ENCODE measurements around the gene CD180. TPM values are rescaled to one million over a fixed set of nuclear protein-coding genes. Genes with fewer than 3 reads are reported as not detected.

CD180 gene
- total and polyA plus RNA-seq, 2 donors (not counting 1 experiment from before 2014, with no cell fraction given) = 0.28 TPM; not detected in 1

GRCh38 chr5:67163231-67163756 is 33.3 kb downstream of the CD180 start:
- Histone ChIP-seq H2AFZ (ENCODE audit: low read length) (no peak overlapping the region), H3K79me2 (ENCODE audit: control insufficient read depth, insufficient read depth, low read length) (no peaks in the 10 kb centered on the region), H4K20me1 (ENCODE audit: control insufficient read depth, extremely low read depth, insufficient read depth, low read length) (no peaks in the 10 kb centered on the region), H3K4me2 (ENCODE audit: extremely low read depth, insufficient read depth, low read length) (no peak overlapping the region), H3K36me3 (ENCODE audit: control insufficient read depth, insufficient read depth, low read length) (peaks cover 8% of the 10 kb centered on the region), H3K9me3 (ENCODE audit: control insufficient read depth, insufficient read depth, low read depth, low read length) (no peaks in the 10 kb centered on the region), H3K4me3 (replicated peaks in 1 of 4; ENCODE audit: control extremely low read depth in 1 of 4, insufficient read depth in 1 of 4, low read depth in 3 of 4, low read length in 4 of 4) (no peak overlapping the region), H3K4me1 (ENCODE audit: control insufficient read depth, extremely low read depth, insufficient read depth, low read length) (peaks cover 6% of the 10 kb centered on the region), H3K27me3 (ENCODE audit: control insufficient read depth, insufficient read depth, low read length) (no peaks in the 10 kb centered on the region), H3K9ac (ENCODE audit: insufficient read depth, low read length) (no peak overlapping the region), H3K27ac (ENCODE audit: insufficient read depth, low read length) (no peak overlapping the region)
- TF ChIP-seq EZH2 (IDR thresholded peaks at IDR 0.05; ENCODE audit: low read length, missing control alignments) (no peak), CTCF (conservative IDR thresholded peaks at IDR 0.05 in 1 of 2, IDR thresholded peaks at IDR 0.05 in 1 of 2; ENCODE audit: low read depth in 1 of 2, low read length in 2 of 2) (no peak)
- no peak for DNase-seq (ENCODE audit: low read depth in 2 of 2)

- H3K9me3 ChIP-seq (ENCODE audit: control insufficient read depth, insufficient read depth, low read depth, low read length) = no peaks in the 10 kb centered on the region
- TF ChIP-seq EZH2 (IDR thresholded peaks at IDR 0.05; ENCODE audit: low read length, missing control alignments) (no peak), CTCF (conservative IDR thresholded peaks at IDR 0.05 in 1 of 2, IDR thresholded peaks at IDR 0.05 in 1 of 2; ENCODE audit: low read depth in 1 of 2, low read length in 2 of 2) (no peak)
- no peaks in the 10 kb centered on the region for H4K20me1 ChIP-seq (ENCODE audit: control insufficient read depth, extremely low read depth, insufficient read depth, low read length)
- H3K79me2 ChIP-seq (ENCODE audit: control insufficient read depth, insufficient read depth, low read length) = no peaks in the 10 kb centered on the region
- no peaks in the 10 kb centered on the region for H3K27me3 ChIP-seq (ENCODE audit: control insufficient read depth, insufficient read depth, low read length)
- H2AFZ ChIP-seq (ENCODE audit: low read length) = no peak overlapping the region
- no peak overlapping the region for H3K4me3 ChIP-seq (replicated peaks in 1 of 4; ENCODE audit: control extremely low read depth in 1 of 4, insufficient read depth in 1 of 4, low read depth in 3 of 4, low read length in 4 of 4)
- DNase-seq (ENCODE audit: low read depth in 2 of 2) = no peak
- no peak overlapping the region for H3K27ac ChIP-seq (ENCODE audit: insufficient read depth, low read length)
- H3K4me1 ChIP-seq (ENCODE audit: control insufficient read depth, extremely low read depth, insufficient read depth, low read length) = peaks cover 6% of the 10 kb centered on the region
- no peak overlapping the region for H3K4me2 ChIP-seq (ENCODE audit: extremely low read depth, insufficient read depth, low read length)
- peaks cover 8% of the 10 kb centered on the region for H3K36me3 ChIP-seq (ENCODE audit: control insufficient read depth, insufficient read depth, low read length)
- no peak overlapping the region for H3K9ac ChIP-seq (ENCODE audit: insufficient read depth, low read length)
These were observed 34.8 kb downstream of the CD180 start for GRCh38 chr5:67161767-67162166.

GRCh38 chr5:67160985-67161384 is 35.6 kb downstream of the CD180 start:
- Histone ChIP-seq H3K36me3 (ENCODE audit: control insufficient read depth, insufficient read depth, low read length) (peaks cover 8% of the 10 kb centered on the region), H3K79me2 (ENCODE audit: control insufficient read depth, insufficient read depth, low read length) (no peaks in the 10 kb centered on the region), H3K4me2 (ENCODE audit: extremely low read depth, insufficient read depth, low read length) (no peak overlapping the region), H3K9ac (ENCODE audit: insufficient read depth, low read length) (no peak overlapping the region), H2AFZ (ENCODE audit: low read length) (no peak overlapping the region), H3K4me1 (ENCODE audit: control insufficient read depth, extremely low read depth, insufficient read depth, low read length) (peaks cover 2% of the 10 kb centered on the region), H3K9me3 (ENCODE audit: control insufficient read depth, insufficient read depth, low read depth, low read length) (no peaks in the 10 kb centered on the region), H3K27me3 (ENCODE audit: control insufficient read depth, insufficient read depth, low read length) (no peaks in the 10 kb centered on the region), H3K4me3 (replicated peaks in 1 of 4; ENCODE audit: control extremely low read depth in 1 of 4, insufficient read depth in 1 of 4, low read depth in 3 of 4, low read length in 4 of 4) (no peak overlapping the region), H3K27ac (ENCODE audit: insufficient read depth, low read length) (no peak overlapping the region), H4K20me1 (ENCODE audit: control insufficient read depth, extremely low read depth, insufficient read depth, low read length) (no peaks in the 10 kb centered on the region)
- TF ChIP-seq EZH2 (IDR thresholded peaks at IDR 0.05; ENCODE audit: low read length, missing control alignments) = no peak
- no peak for TF ChIP-seq CTCF (conservative IDR thresholded peaks at IDR 0.05 in 1 of 2, IDR thresholded peaks at IDR 0.05 in 1 of 2; ENCODE audit: low read depth in 1 of 2, low read length in 2 of 2)
- DNase-seq (ENCODE audit: low read depth in 2 of 2) = peak; percentile 75 to 82
